HEK293 (cell line): ENCODE data around the gene SLAMF6.

ENCODE experiments used
- MYNN ChIP-seq: fragments of 450-650 bp; formaldehyde crosslinking; IDR thresholded peaks from 2 replicates; pipeline ENCODE4 v1.5.1; 2016; ENCODE audit warnings: missing biosample characterization, missing genetic modification characterization, borderline replicate concordance
- TCF7L2 ChIP-seq: IDR thresholded peaks from 2 replicates; pipeline ENCODE4 v1.6.1; 2011; ENCODE audit warnings: low read depth, mild to moderate bottlenecking, inconsistent platforms, low read length, moderate library complexity, borderline replicate concordance
- TRIM28 ChIP-seq: IDR thresholded peaks from 2 replicates; pipeline ENCODE4 v1.6.1; 2011; ENCODE audit warnings: low read length, control low read depth, borderline replicate concordance
- YY1 ChIP-seq: fragments of 450-650 bp; formaldehyde crosslinking; IDR thresholded peaks from 2 replicates; pipeline ENCODE4 v1.5.1; 2018; ENCODE audit warnings: missing biosample characterization, missing genetic modification characterization
- ZNF18 ChIP-seq: fragments of 450-650 bp; formaldehyde crosslinking; IDR thresholded peaks from 2 replicates; pipeline ENCODE4 v1.5.1; 2016; ENCODE audit warnings: missing biosample characterization, missing genetic modification characterization
- ZNF292 ChIP-seq: fragments of 450-650 bp; formaldehyde crosslinking; IDR thresholded peaks from 2 replicates; pipeline ENCODE4 v1.5.1; 2016; ENCODE audit warnings: low read depth, missing biosample characterization, missing genetic modification characterization, borderline replicate concordance
- ZNF302 ChIP-seq: fragments of 450-650 bp; formaldehyde crosslinking; IDR thresholded peaks from 2 replicates; pipeline ENCODE4 v1.5.1; 2016; ENCODE audit warnings: missing biosample characterization, missing genetic modification characterization, low read depth
- ZNF324 ChIP-seq: fragments of 450-650 bp; formaldehyde crosslinking; IDR thresholded peaks from 2 replicates; pipeline ENCODE4 v1.5.1; 2016; ENCODE audit warnings: missing biosample characterization, missing genetic modification characterization
- ZNF76 ChIP-seq: fragments of 450-650 bp; formaldehyde crosslinking; IDR thresholded peaks from 2 replicates; pipeline ENCODE4; 2016; ENCODE audit warnings: low read depth, missing biosample characterization, missing genetic modification characterization, borderline replicate concordance
- ZNF791 ChIP-seq: fragments of 450-650 bp; formaldehyde crosslinking; IDR thresholded peaks from 2 replicates; pipeline ENCODE4 v1.5.1; 2016; ENCODE audit warnings: missing biosample characterization, missing genetic modification characterization
- TF ChIP-seq, protein P1 (sequence below): fragments of 450-650 bp; formaldehyde crosslinking; IDR thresholded peaks from 2 replicates; pipeline ENCODE4 v1.5.1; 2016; ENCODE audit warnings: missing biosample characterization, missing genetic modification characterization
- TF ChIP-seq, protein P2 (sequence below): fragments of 450-650 bp; formaldehyde crosslinking; IDR thresholded peaks from 2 replicates; pipeline ENCODE4 v1.5.1; 2017; ENCODE audit warnings: missing biosample characterization, missing genetic modification characterization

DNA sequence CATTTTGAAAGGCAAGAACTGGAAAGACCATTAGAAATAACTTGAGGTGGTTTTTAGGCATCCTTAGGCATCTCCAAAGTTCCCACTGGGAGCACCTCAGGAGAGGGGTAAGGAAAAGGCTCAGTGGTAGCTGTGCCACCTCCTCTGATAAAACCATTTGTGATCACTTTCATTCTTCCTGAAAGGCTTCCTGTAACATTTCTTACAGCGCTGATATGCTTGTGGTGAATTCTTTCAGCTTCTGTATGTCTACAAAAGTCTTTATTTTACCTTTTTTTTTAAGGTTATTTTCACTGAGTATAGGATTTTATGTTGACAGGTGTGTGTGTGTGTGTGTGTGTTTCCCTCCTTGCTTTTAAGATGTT lies 67.9 kb downstream of the SLAMF6 start:
- TF ChIP-seq, protein P1, sequence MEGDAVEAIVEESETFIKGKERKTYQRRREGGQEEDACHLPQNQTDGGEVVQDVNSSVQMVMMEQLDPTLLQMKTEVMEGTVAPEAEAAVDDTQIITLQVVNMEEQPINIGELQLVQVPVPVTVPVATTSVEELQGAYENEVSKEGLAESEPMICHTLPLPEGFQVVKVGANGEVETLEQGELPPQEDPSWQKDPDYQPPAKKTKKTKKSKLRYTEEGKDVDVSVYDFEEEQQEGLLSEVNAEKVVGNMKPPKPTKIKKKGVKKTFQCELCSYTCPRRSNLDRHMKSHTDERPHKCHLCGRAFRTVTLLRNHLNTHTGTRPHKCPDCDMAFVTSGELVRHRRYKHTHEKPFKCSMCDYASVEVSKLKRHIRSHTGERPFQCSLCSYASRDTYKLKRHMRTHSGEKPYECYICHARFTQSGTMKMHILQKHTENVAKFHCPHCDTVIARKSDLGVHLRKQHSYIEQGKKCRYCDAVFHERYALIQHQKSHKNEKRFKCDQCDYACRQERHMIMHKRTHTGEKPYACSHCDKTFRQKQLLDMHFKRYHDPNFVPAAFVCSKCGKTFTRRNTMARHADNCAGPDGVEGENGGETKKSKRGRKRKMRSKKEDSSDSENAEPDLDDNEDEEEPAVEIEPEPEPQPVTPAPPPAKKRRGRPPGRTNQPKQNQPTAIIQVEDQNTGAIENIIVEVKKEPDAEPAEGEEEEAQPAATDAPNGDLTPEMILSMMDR (tag by site-specific recombination): no peak
- no peak for TF ChIP-seq ZNF791
- TF ChIP-seq YY1 (tag by site-specific recombination): no peak
- no peak for TF ChIP-seq TCF7L2
- TF ChIP-seq ZNF324 (tag by site-specific recombination): no peak
- TF ChIP-seq TRIM28: no peak
- TF ChIP-seq ZNF302 (tag by site-specific recombination): no peak
- no peak for TF ChIP-seq MYNN
- no peak for TF ChIP-seq ZNF292 (tag by site-specific recombination)
- TF ChIP-seq ZNF76: no peak
- TF ChIP-seq, protein P2, sequence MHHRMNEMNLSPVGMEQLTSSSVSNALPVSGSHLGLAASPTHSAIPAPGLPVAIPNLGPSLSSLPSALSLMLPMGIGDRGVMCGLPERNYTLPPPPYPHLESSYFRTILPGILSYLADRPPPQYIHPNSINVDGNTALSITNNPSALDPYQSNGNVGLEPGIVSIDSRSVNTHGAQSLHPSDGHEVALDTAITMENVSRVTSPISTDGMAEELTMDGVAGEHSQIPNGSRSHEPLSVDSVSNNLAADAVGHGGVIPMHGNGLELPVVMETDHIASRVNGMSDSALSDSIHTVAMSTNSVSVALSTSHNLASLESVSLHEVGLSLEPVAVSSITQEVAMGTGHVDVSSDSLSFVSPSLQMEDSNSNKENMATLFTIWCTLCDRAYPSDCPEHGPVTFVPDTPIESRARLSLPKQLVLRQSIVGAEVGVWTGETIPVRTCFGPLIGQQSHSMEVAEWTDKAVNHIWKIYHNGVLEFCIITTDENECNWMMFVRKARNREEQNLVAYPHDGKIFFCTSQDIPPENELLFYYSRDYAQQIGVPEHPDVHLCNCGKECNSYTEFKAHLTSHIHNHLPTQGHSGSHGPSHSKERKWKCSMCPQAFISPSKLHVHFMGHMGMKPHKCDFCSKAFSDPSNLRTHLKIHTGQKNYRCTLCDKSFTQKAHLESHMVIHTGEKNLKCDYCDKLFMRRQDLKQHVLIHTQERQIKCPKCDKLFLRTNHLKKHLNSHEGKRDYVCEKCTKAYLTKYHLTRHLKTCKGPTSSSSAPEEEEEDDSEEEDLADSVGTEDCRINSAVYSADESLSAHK (tag by site-specific recombination): no peak
- TF ChIP-seq ZNF18 (tag by site-specific recombination): no peak
